IMR-90 (cell line): ENCODE measurements around the gene RANBP9. TPM values are rescaled to one million over a fixed set of nuclear protein-coding genes. Genes with fewer than 3 reads are reported as not detected.

Experiments used
- ATAC-seq: fragments of 200-7000 bp; cut with Tn5 transposase; 2 replicates; pipeline ENCODE4 v1.9.1; 2020; ENCODE audit warnings: low read depth, mild to moderate bottlenecking, moderate library complexity
- BruUV-seq: library from RNA; stranded (reverse); fragments of 400-500 nt; replicated peaks from 2 replicates; lab custom pipeline; 2021; lab: Mats Ljungman, UMichigan
- CTCF ChIA-PET: fragments of 300-600 bp; formaldehyde crosslinking; extraction: SDS; loops from one replicate; lab custom pipeline; 2021; ENCODE audit warnings: antibody characterized with exemption; lab: Yijun Ruan, JAX
- POLR2A ChIA-PET: fragments of 300-600 bp; sonication (Branson Sonifier 250); formaldehyde crosslinking; loops from one replicate; lab custom pipeline; 2022; ENCODE audit warnings: antibody characterized with exemption; ENCODE audit not compliant: unreplicated experiment; lab: Charles Lee
- DNase-seq: peaks from one replicate; pipeline ENCODE4 v3.0.0; 2013
- H2AFZ ChIP-seq: replicated peaks from 2 replicates; pipeline ENCODE3; 2013; ENCODE audit warnings: low read length, mild to moderate bottlenecking; ENCODE audit not compliant: poor library complexity
- H2AK5ac ChIP-seq: 2 replicates; pipeline ENCODE4 v1.6.1; 2013; ENCODE audit warnings: low read depth, low read length, inconsistent platforms
- H2AK9ac ChIP-seq: replicated peaks from 2 replicates; pipeline ENCODE3; 2013; ENCODE audit warnings: mild to moderate bottlenecking, low read depth, low read length, moderate library complexity; ENCODE audit not compliant: poor library complexity
- H2BK120ac ChIP-seq: 2 replicates; pipeline ENCODE4 v1.6.1; 2013; ENCODE audit warnings: low read depth, low read length, inconsistent platforms
- H2BK15ac ChIP-seq: 3 replicates; pipeline ENCODE4 v1.6.1; 2013; ENCODE audit warnings: low read depth, low read length, inconsistent platforms
- H2BK20ac ChIP-seq: 2 replicates; pipeline ENCODE4 v1.6.1; 2013; ENCODE audit warnings: low read depth, mild to moderate bottlenecking, inconsistent platforms, low read length, moderate library complexity
- H2BK5ac ChIP-seq: 2 replicates; pipeline ENCODE4 v1.6.1; 2013; ENCODE audit warnings: mild to moderate bottlenecking, low read depth, low read length, inconsistent platforms; ENCODE audit not compliant: poor library complexity, severe bottlenecking
- H3K14ac ChIP-seq: replicated peaks from 2 replicates; pipeline ENCODE4 v1.6.1; 2013; ENCODE audit warnings: low read depth, low read length, inconsistent platforms
- H3K18ac ChIP-seq: 2 replicates; pipeline ENCODE4 v1.6.1; 2013; ENCODE audit warnings: low read depth, low read length, control low read depth
- H3K23ac ChIP-seq: 2 replicates; pipeline ENCODE4 v1.6.1; 2013; ENCODE audit warnings: low read depth, low read length, inconsistent platforms
- H3K27ac ChIP-seq: 2 replicates; pipeline ENCODE4 v1.5.1; 2013; ENCODE audit warnings: mild to moderate bottlenecking, control low read depth, low read length; ENCODE audit not compliant: insufficient read depth
- H3K27me3 ChIP-seq: 2 replicates; pipeline ENCODE4 v1.6.1; 2013; ENCODE audit warnings: low read length; ENCODE audit not compliant: control insufficient read depth, insufficient read depth
- H3K36me3 ChIP-seq: 2 replicates; pipeline ENCODE4 v1.6.1; 2013; ENCODE audit warnings: low read length, mixed read lengths; ENCODE audit not compliant: control insufficient read depth, insufficient read depth
- H3K4ac ChIP-seq: 2 replicates; pipeline ENCODE4 v1.6.1; 2013; ENCODE audit warnings: low read depth, low read length, inconsistent platforms
- H3K4me1 ChIP-seq: 2 replicates; pipeline ENCODE4 v1.6.1; 2013; ENCODE audit warnings: low read length, mixed read lengths; ENCODE audit not compliant: control insufficient read depth, insufficient read depth
- H3K4me2 ChIP-seq: 2 replicates; pipeline ENCODE4 v1.6.1; 2013; ENCODE audit warnings: low read depth, mild to moderate bottlenecking, control low read depth, low read length, moderate library complexity
- H3K4me3 ChIP-seq: 2 replicates; pipeline ENCODE4 v1.5.1; 2013; ENCODE audit warnings: low read depth, mild to moderate bottlenecking, control low read depth, low read length, moderate library complexity; ENCODE audit not compliant: insufficient read depth
- H3K56ac ChIP-seq: 2 replicates; pipeline ENCODE4 v1.6.1; 2013; ENCODE audit warnings: low read length, inconsistent platforms; ENCODE audit not compliant: insufficient read depth; ENCODE audit errors: extremely low read depth
- H3K79me1 ChIP-seq, 2 experiments: 2 replicates each; pipeline ENCODE4 v1.6.1; 2013; ENCODE audit warnings: low read length in 2 of 2, inconsistent platforms in 1 of 2, low read depth in 1 of 2
- H3K9ac ChIP-seq: 2 replicates; pipeline ENCODE4 v1.6.1; 2013; ENCODE audit warnings: low read depth, low read length, control low read depth
- H3K9me1 ChIP-seq: 2 replicates; pipeline ENCODE4 v1.6.1; 2013; ENCODE audit warnings: low read length, inconsistent platforms; ENCODE audit not compliant: insufficient read depth
- H3K9me3 ChIP-seq: 2 replicates; pipeline ENCODE4 v1.6.1; 2013; ENCODE audit warnings: low read length; ENCODE audit not compliant: control insufficient read depth, insufficient read depth
- H4K20me1 ChIP-seq: 2 replicates; pipeline ENCODE4 v1.6.1; 2013; ENCODE audit warnings: low read length, inconsistent platforms; ENCODE audit not compliant: insufficient read depth
- H4K5ac ChIP-seq: 2 replicates; pipeline ENCODE4 v1.6.1; 2013; ENCODE audit warnings: mild to moderate bottlenecking, low read depth, low read length, control low read depth
- H4K8ac ChIP-seq, 2 experiments: 2 replicates each; pipeline ENCODE4 v1.6.1; 2013; ENCODE audit warnings: low read depth in 2 of 2, low read length in 2 of 2, control low read depth in 1 of 2, inconsistent platforms in 1 of 2
- H4K91ac ChIP-seq: 2 replicates; pipeline ENCODE4 v1.6.1; 2013; ENCODE audit warnings: low read depth, low read length, inconsistent platforms; ENCODE audit not compliant: insufficient read depth
- BHLHE40 ChIP-seq: fragments of 150-350 bp; IDR thresholded peaks from 2 replicates; pipeline ENCODE4 v1.6.1; 2016; ENCODE audit warnings: mild to moderate bottlenecking, low read depth, low read length
- CEBPB ChIP-seq: IDR thresholded peaks from 2 replicates; pipeline ENCODE4 v1.6.1; 2012; ENCODE audit warnings: low read depth, low read length, improper control_type of control experiment
- FOS ChIP-seq: fragments of 150-350 bp; IDR thresholded peaks from 2 replicates; pipeline ENCODE4 v1.6.1; 2016; ENCODE audit warnings: low read depth, low read length
- MAFK ChIP-seq: IDR thresholded peaks from 2 replicates; pipeline ENCODE4 v1.6.1; 2012; ENCODE audit warnings: low read depth, low read length, improper control_type of control experiment
- MAZ ChIP-seq: IDR thresholded peaks from 2 replicates; pipeline ENCODE4 v1.6.1; 2012; ENCODE audit warnings: low read depth, mild to moderate bottlenecking, low read length, improper control_type of control experiment, moderate library complexity, borderline replicate concordance
- MXI1 ChIP-seq: IDR thresholded peaks from 2 replicates; pipeline ENCODE4 v1.6.1; 2012; ENCODE audit warnings: low read depth, mild to moderate bottlenecking, low read length, moderate library complexity, borderline replicate concordance
- NFE2L2 ChIP-seq: fragments of 150-350 bp; IDR thresholded peaks from 2 replicates; pipeline ENCODE4 v1.6.1; 2016; ENCODE audit warnings: low read depth, mild to moderate bottlenecking, low read length
- POLR2A ChIP-seq: IDR thresholded peaks from 2 replicates; pipeline ENCODE4 v1.6.1; 2012; ENCODE audit warnings: mild to moderate bottlenecking, low read depth, low read length
- RAD21 ChIP-seq: IDR thresholded peaks from 2 replicates; pipeline ENCODE4 v1.6.1; 2012; ENCODE audit warnings: low read length, improper control_type of control experiment
- RCOR1 ChIP-seq: IDR thresholded peaks from 2 replicates; pipeline ENCODE4 v1.6.1; 2012; ENCODE audit warnings: mild to moderate bottlenecking, low read length, improper control_type of control experiment; ENCODE audit not compliant: insufficient replicate concordance
- RFX5 ChIP-seq: IDR thresholded peaks from 2 replicates; pipeline ENCODE4 v1.8.0; 2012; ENCODE audit warnings: low read depth, mild to moderate bottlenecking, low read length, moderate library complexity
- SMC3 ChIP-seq: fragments of 150-350 bp; IDR thresholded peaks from 2 replicates; pipeline ENCODE4 v1.6.1; 2016; ENCODE audit warnings: low read depth, mild to moderate bottlenecking, antibody characterized with exemption, low read length, moderate library complexity
- WGBS, 2 experiments: methylation state at CpG; one replicate each; pipeline versions ENCODE4 v1.1.5 to v1.1.7; 2013; ENCODE audit warnings: missing lambda C conversion rate in 2 of 2; ENCODE audit not compliant: insufficient read length in 1 of 2; ENCODE audit errors: extremely low coverage in 2 of 2; 5-methylcytosine and 5-hydroxymethylcytosine counted together
- dilution Hi-C: fragments of 300-500 bp; cut with HindIII; formaldehyde crosslinking; loops from one replicate; pipeline ENCODE4 v1.14.3; 2018; ENCODE audit warnings: low sequenced_read_pairs; ENCODE audit not compliant: unreplicated experiment
- in situ Hi-C: fragments of 300-500 bp; cut with MboI; formaldehyde crosslinking; loops from 3 replicates; pipeline ENCODE4 v1.14.3; 2019; ENCODE audit warnings: low sequenced_read_pairs, inconsistent platforms, mixed read lengths
- intact Hi-C: fragments of 100-400 bp; cut with micrococcal nuclease; formaldehyde crosslinking; loops from 2 replicates; pipeline ENCODE4 v1.10.0; 2022
- polyA plus RNA-seq, 3 experiments: library from polyadenylated mRNA; depleted of rRNA; stranded (reverse); fragments of >200 nt; gene quantifications; 2 replicates each; pipeline ENCODE4 v1.2.3, GENCODE V29; 2012; ENCODE audit warnings: low replicate concordance in 1 of 3
- total RNA-seq: library from RNA; depleted of rRNA; stranded (reverse); fragments of >200 nt; gene quantifications from 2 replicates; pipeline ENCODE4 v1.2.3, GENCODE V29; 2012
- TF ChIP-seq, protein P1 (sequence below): conservative IDR thresholded peaks from 2 replicates; pipeline ENCODE4 v1.5.1; 2012; ENCODE audit warnings: mild to moderate bottlenecking, low read depth, low read length, improper control_type of control experiment
- TF ChIP-seq, protein P2 (sequence below): fragments of 150-350 bp; IDR thresholded peaks from 2 replicates; pipeline ENCODE4 v1.6.1; 2017; ENCODE audit warnings: mild to moderate bottlenecking, antibody characterized with exemption, low read length, low read depth

Gene RANBP9
- total and polyA plus RNA-seq, 2 of the 4 experiments (the other 2 are of a cell fraction): 17.7 to 27.8 TPM

- peak overlapping the region; percentile 67 for H2AK5ac ChIP-seq
- H3K56ac ChIP-seq: peak overlapping the region; percentile 81
- ChIA-PET POLR2A (interaction anchor here (1.0 kb wide), 2 partner anchors 174 to 286 kb away, joined by 3 read pairs; partner anchors contain the start of gene TBC1D7), CTCF (interaction anchor here (0.7 to 1.4 kb wide), 7 partner anchors 10 to 311 kb away, joined by 3 to 5 read pairs (median 4); partner anchors contain the start of gene RANBP9)
- H4K20me1 ChIP-seq: peaks cover 9% of the 10 kb centered on the region; the same call in 1 of the 2 replicates
- peak overlapping the region; percentile 98 for H2AFZ ChIP-seq
- ATAC-seq (peak; percentile 42), DNase-seq (no peak)
- H2BK15ac ChIP-seq: no peak overlapping the region
- peaks cover 12% of the 10 kb centered on the region for H3K36me3 ChIP-seq
- WGBS, 2 experiments: 9% methylated on average over 20 of the region's 38 CpGs; no CpG with 5 or more reads in 1 of the 2 experiments
- H3K23ac ChIP-seq: peak overlapping the region; percentile 88
- peaks cover 5% of the 10 kb centered on the region; the same call in 1 of the 2 replicates for H3K4me1 ChIP-seq
- peaks cover 21 to 32% of the 10 kb centered on the region in 2 experiments for H3K79me1 ChIP-seq
- peak overlapping the region; percentile 72 to 77 for H4K8ac ChIP-seq
- in situ Hi-C loops (no loop called here), intact Hi-C loops (loop anchor here (2.0 kb wide), 4 partner anchors 40 to 260 kb away; partner anchors contain the start of genes GFOD1 and SIRT5), dilution Hi-C loops (no loop called here)
- no peak overlapping the region for H2BK20ac ChIP-seq
- H3K4ac ChIP-seq: peak overlapping the region; percentile 87
- H3K4me3 ChIP-seq: peak overlapping the region; percentile 64
- H3K14ac ChIP-seq: peak overlapping the region; percentile 87
- no peaks in the 10 kb centered on the region for H3K27me3 ChIP-seq
- H3K9me1 ChIP-seq: 0 out of 2 replicates have a peak, but pooled peaks cover 5% of the 10 kb centered on the region
- H3K18ac ChIP-seq: peak overlapping the region; percentile 15
- peak overlapping the region; percentile 77 for H2BK5ac ChIP-seq
- TSS peak; percentile 69 for BruUV-seq
- H3K4me2 ChIP-seq: peak overlapping the region; percentile 69
- H3K9me3 ChIP-seq: no peaks in the 10 kb centered on the region
- H3K9ac ChIP-seq: peak overlapping the region; percentile 72
- H2BK120ac ChIP-seq: peak overlapping the region; percentile 67; the same call in 1 of the 2 replicates
- peak overlapping the region; percentile 75 for H3K27ac ChIP-seq
- peak overlapping the region; percentile 40 for H4K5ac ChIP-seq
- H2AK9ac ChIP-seq: peak overlapping the region; percentile 99
- peak overlapping the region; percentile 94 for H4K91ac ChIP-seq
- TF ChIP-seq RAD21 (no peak), NFE2L2 (no peak), BHLHE40 (no peak), RCOR1 (no peak), RFX5 (no peak; the same call in 1 of the 2 replicates), MAZ (no peak), CEBPB (no peak), MXI1 (no peak), FOS (no peak), POLR2A (no peak), SMC3 (no peak), MAFK (no peak)
- TF ChIP-seq, protein P1, sequence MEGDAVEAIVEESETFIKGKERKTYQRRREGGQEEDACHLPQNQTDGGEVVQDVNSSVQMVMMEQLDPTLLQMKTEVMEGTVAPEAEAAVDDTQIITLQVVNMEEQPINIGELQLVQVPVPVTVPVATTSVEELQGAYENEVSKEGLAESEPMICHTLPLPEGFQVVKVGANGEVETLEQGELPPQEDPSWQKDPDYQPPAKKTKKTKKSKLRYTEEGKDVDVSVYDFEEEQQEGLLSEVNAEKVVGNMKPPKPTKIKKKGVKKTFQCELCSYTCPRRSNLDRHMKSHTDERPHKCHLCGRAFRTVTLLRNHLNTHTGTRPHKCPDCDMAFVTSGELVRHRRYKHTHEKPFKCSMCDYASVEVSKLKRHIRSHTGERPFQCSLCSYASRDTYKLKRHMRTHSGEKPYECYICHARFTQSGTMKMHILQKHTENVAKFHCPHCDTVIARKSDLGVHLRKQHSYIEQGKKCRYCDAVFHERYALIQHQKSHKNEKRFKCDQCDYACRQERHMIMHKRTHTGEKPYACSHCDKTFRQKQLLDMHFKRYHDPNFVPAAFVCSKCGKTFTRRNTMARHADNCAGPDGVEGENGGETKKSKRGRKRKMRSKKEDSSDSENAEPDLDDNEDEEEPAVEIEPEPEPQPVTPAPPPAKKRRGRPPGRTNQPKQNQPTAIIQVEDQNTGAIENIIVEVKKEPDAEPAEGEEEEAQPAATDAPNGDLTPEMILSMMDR: no peak
- TF ChIP-seq, protein P2, sequence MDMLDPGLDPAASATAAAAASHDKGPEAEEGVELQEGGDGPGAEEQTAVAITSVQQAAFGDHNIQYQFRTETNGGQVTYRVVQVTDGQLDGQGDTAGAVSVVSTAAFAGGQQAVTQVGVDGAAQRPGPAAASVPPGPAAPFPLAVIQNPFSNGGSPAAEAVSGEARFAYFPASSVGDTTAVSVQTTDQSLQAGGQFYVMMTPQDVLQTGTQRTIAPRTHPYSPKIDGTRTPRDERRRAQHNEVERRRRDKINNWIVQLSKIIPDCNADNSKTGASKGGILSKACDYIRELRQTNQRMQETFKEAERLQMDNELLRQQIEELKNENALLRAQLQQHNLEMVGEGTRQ: no peak
Observed at GRCh38 chr6:13614126-13614925, 97.3 kb downstream of the RANBP9 start.
